Naive B cell (primary cell): ENCODE measurements around the gene CDKAL1. TPM values are rescaled to one million over a fixed set of nuclear protein-coding genes. Genes with fewer than 3 reads are reported as not detected.

Experiments used
- ATAC-seq, 2 donors: fragments of 150-1000 bp; cut with Tn5 transposase; 2 replicates each; pipeline ENCODE4 v1.10.0; 2021; ENCODE audit warnings: low read depth in 2 of 2, mild to moderate bottlenecking in 2 of 2, moderate library complexity in 2 of 2
- DNase-seq: peaks from one replicate; pipeline ENCODE4 v3.0.0; 2022
- H3K27ac Mint-ChIP-seq, 6 donors: one replicate each; pipeline ENCODE4 v1.8.0; 2020 to 2022; ENCODE audit warnings: mild to moderate bottlenecking in 6 of 6, mixed read lengths in 6 of 6, moderate library complexity in 5 of 6, inconsistent platforms in 2 of 6
- H3K27me3 Mint-ChIP-seq, 3 donors: one replicate each; pipeline ENCODE4 v1.8.0; 2021 to 2022; ENCODE audit warnings: mixed read lengths in 3 of 3, mild to moderate bottlenecking in 1 of 3
- H3K36me3 Mint-ChIP-seq, 2 donors: one replicate each; pipeline ENCODE4 v1.8.0; 2020 to 2022; ENCODE audit warnings: mixed read lengths in 2 of 2, inconsistent platforms in 1 of 2, mild to moderate bottlenecking in 1 of 2
- H3K4me1 Mint-ChIP-seq, 3 donors: one replicate each; pipeline ENCODE4 v1.8.0; 2020 to 2022; ENCODE audit warnings: mixed read lengths in 3 of 3, inconsistent platforms in 1 of 3, mild to moderate bottlenecking in 1 of 3, moderate library complexity in 1 of 3
- H3K4me3 Mint-ChIP-seq, 8 donors: one replicate each; pipeline ENCODE4 v1.8.0; 2020 to 2022; ENCODE audit warnings: mild to moderate bottlenecking in 8 of 8, mixed read lengths in 8 of 8, moderate library complexity in 8 of 8, inconsistent platforms in 2 of 8
- H3K9me3 Mint-ChIP-seq, 7 donors: one replicate each; pipeline ENCODE4 v1.8.0; 2020 to 2022; ENCODE audit warnings: mixed read lengths in 7 of 7, mild to moderate bottlenecking in 5 of 7, inconsistent platforms in 2 of 7, moderate library complexity in 1 of 7
- polyA plus RNA-seq, 6 donors: library from polyadenylated mRNA; unstranded; fragments of 300-500 nt; fragmentation: Illumina TruSeq; gene quantifications; one replicate each; pipeline ENCODE4 v1.2.3, GENCODE V29; 2021; ENCODE audit warnings: low read depth in 6 of 6

Gene CDKAL1
- polyA plus RNA-seq, 6 donors from 2014 or later: 27.0 to 40.2 (median 33.6) TPM

- ATAC-seq: no peak
- Mint-ChIP-seq H3K27me3 (no peaks in the 10 kb centered on the region), H3K4me1 (peaks cover 0 to 2% (median 0%) of the 10 kb centered on the region in 3 donors), H3K4me3 (no peak overlapping the region), H3K36me3 (peaks cover 8 to 21% of the 10 kb centered on the region in 2 donors), H3K27ac (peak overlapping the region in 1 of 6 donors; percentile 14), H3K9me3 (no peaks in the 10 kb centered on the region)
- no peak for DNase-seq
These were observed 316.6 kb downstream of the CDKAL1 start for GRCh38 chr6:20850686-20851416.

DNA sequence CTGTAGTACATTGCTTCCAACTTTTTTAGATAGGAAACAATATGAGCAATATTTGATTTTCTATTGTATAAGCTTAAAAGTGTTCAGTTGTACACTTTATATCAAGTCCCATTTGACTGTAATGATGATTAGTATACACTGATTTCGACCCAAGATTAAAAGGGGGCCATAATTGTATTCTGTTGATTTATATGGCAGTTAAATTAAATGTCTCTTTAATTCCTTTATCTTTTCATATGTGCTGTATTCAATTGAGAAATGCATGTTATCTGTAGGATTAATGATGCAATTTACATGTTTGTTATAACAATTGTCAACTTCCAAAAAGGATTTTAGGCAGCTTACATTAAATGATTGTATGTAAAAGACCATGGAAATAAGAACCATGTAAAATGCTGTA is 317.5 kb downstream of the CDKAL1 start:
- no peak for DNase-seq
- Mint-ChIP-seq H3K36me3 (peaks cover 8 to 20% of the 10 kb centered on the region in 2 donors), H3K27me3 (no peaks in the 10 kb centered on the region), H3K9me3 (no peaks in the 10 kb centered on the region), H3K27ac (peak overlapping the region in 1 of 6 donors; percentile 2), H3K4me3 (no peak overlapping the region), H3K4me1 (peaks cover 0 to 2% (median 0%) of the 10 kb centered on the region in 3 donors)
- ATAC-seq: no peak

DNA sequence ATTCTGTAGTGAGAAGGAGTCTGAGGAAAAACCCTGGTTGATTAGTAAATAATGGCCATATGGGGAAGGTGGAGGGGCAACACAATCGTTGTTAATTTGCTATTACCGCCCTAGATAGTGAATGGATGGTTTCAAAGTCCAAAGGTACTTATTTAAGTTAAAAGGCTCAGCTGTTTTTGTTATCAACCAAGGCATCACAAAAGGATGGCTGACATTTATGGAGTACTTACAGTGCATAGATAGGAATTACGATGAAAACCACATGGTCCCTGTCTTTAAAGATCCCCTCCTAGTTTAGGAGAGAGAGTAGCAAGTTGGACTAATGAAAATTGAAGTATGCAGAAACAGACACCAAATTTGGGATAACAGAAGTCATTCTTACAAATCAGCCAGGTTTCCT is 319.6 kb downstream of the CDKAL1 start:
- DNase-seq: no peak
- peaks cover 0 to 2% (median 0%) of the 10 kb centered on the region in 3 donors for H3K4me1 Mint-ChIP-seq
- no peak overlapping the region for H3K27ac Mint-ChIP-seq
- H3K36me3 Mint-ChIP-seq: peaks cover 0 to 12% of the 10 kb centered on the region in 2 donors
- ATAC-seq: no peak
- no peaks in the 10 kb centered on the region for H3K27me3 Mint-ChIP-seq
- H3K4me3 Mint-ChIP-seq: no peak overlapping the region
- H3K9me3 Mint-ChIP-seq: no peaks in the 10 kb centered on the region

GRCh38 chr6:20856681-20857288 is 322.5 kb downstream of the CDKAL1 start:
- Mint-ChIP-seq H3K27ac (no peak overlapping the region), H3K4me1 (no peaks in the 10 kb centered on the region), H3K4me3 (no peak overlapping the region), H3K27me3 (no peaks in the 10 kb centered on the region), H3K36me3 (peaks cover 0 to 6% of the 10 kb centered on the region in 2 donors), H3K9me3 (no peaks in the 10 kb centered on the region)
- DNase-seq (no peak), ATAC-seq (no peak)

DNA sequence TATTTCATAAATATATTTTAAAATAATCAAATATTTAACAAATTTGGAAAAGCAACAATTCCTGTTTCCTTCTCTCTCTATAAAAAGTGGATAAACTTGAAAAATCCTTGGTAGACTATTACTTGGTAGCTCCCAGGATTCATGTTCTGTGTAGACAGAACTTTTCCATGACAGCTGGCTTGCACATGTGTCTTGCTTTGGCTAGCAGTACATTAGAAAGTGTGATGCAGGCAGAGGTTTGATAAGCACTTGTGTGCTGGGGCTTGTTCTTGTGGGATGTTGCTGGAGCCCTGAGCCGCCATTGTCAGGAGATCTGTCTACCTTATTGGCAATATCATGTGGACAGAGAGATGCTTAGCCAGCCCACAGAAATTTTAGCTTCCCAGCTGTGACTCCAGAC is 327.2 kb downstream of the CDKAL1 start:
- H3K4me1 Mint-ChIP-seq: no peaks in the 10 kb centered on the region
- H3K9me3 Mint-ChIP-seq: no peaks in the 10 kb centered on the region
- no peaks in the 10 kb centered on the region for H3K27me3 Mint-ChIP-seq
- no peak overlapping the region for H3K4me3 Mint-ChIP-seq
- ATAC-seq (no peak), DNase-seq (no peak)
- no peaks in the 10 kb centered on the region for H3K36me3 Mint-ChIP-seq
- no peak overlapping the region for H3K27ac Mint-ChIP-seq

GRCh38 chr6:20866036-20866435 is 331.8 kb downstream of the CDKAL1 start:
- Mint-ChIP-seq H3K36me3 (no peaks in the 10 kb centered on the region), H3K4me3 (no peak overlapping the region), H3K27me3 (no peaks in the 10 kb centered on the region), H3K9me3 (no peaks in the 10 kb centered on the region), H3K4me1 (no peaks in the 10 kb centered on the region), H3K27ac (no peak overlapping the region)
- no peak for ATAC-seq
- DNase-seq: no peak

DNA sequence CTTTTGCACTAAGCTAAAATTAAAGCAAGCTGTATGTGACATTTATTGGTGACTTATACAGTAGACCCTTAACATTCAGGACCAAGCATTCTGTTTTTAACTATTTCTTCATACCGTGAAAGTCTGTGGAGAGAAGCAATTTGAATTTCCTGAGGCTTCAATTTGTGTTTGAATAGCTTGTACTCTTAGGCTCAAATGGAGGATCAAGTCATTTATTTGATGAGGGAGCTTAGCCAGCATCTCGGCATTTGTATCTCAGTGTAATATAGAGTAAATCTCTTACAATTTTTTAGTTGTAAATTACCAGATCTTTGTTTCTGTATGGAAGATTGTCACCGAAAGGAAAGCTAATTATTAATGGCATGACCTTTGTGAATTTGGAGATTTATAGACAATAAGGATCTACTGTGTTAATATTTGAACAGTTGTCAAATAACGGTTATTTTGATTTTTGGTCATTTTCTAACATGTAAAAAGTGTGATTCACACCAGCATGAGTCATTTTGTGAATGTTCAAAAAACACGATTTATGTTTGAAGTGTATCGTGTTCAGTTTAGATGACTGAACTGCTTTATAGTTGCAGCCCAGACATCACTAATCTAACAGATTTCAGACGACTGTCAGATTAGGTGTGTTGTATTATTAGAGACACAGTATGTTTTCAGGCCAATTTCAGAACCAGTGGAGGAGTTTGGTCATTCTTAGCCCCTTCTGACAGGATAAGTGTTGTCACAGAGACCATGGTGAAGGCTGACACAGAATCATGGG is 332.9 kb downstream of the CDKAL1 start:
- Mint-ChIP-seq H3K4me3 (no peak overlapping the region), H3K9me3 (no peaks in the 10 kb centered on the region), H3K4me1 (no peaks in the 10 kb centered on the region), H3K27me3 (no peaks in the 10 kb centered on the region), H3K27ac (no peak overlapping the region), H3K36me3 (no peaks in the 10 kb centered on the region)
- DNase-seq (no peak), ATAC-seq (no peak)

- no peaks in the 10 kb centered on the region for H3K27me3 Mint-ChIP-seq
- H3K4me1 Mint-ChIP-seq: no peaks in the 10 kb centered on the region
- H3K36me3 Mint-ChIP-seq: no peaks in the 10 kb centered on the region
- H3K9me3 Mint-ChIP-seq: no peaks in the 10 kb centered on the region
- DNase-seq: no peak
- no peak overlapping the region for H3K27ac Mint-ChIP-seq
- no peak overlapping the region for H3K4me3 Mint-ChIP-seq
- ATAC-seq: no peak
These were observed 334.3 kb downstream of the CDKAL1 start for GRCh38 chr6:20868397-20869096.

GRCh38 chr6:20870021-20870420 is 335.8 kb downstream of the CDKAL1 start:
- DNase-seq: no peak
- H3K9me3 Mint-ChIP-seq: no peaks in the 10 kb centered on the region
- H3K27ac Mint-ChIP-seq: no peak overlapping the region
- H3K4me3 Mint-ChIP-seq: no peak overlapping the region
- H3K4me1 Mint-ChIP-seq: no peaks in the 10 kb centered on the region
- ATAC-seq: no peak
- no peaks in the 10 kb centered on the region for H3K36me3 Mint-ChIP-seq
- H3K27me3 Mint-ChIP-seq: no peaks in the 10 kb centered on the region

DNA sequence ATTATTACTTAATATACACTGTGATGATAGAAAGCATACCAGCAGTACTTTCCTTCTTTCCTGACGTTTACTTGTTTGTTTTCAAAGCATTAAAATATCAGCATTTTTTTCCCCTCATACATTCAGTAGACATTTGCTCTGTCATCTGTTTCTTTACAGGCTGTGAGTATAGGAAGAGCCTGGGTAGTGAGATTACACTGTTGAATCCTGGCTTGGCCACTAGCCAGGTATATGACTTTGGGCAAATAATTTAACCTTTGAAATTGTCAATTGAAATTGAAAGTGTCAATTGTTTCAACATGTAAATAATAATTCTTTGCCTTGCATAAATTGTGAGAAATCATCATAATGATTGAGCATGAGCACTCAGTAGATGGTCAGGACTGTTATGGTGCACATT is 336.2 kb downstream of the CDKAL1 start:
- H3K4me1 Mint-ChIP-seq: no peaks in the 10 kb centered on the region
- no peak overlapping the region for H3K27ac Mint-ChIP-seq
- H3K27me3 Mint-ChIP-seq: no peaks in the 10 kb centered on the region
- DNase-seq (no peak), ATAC-seq (no peak)
- no peaks in the 10 kb centered on the region for H3K9me3 Mint-ChIP-seq
- no peak overlapping the region for H3K4me3 Mint-ChIP-seq
- H3K36me3 Mint-ChIP-seq: no peaks in the 10 kb centered on the region

DNA sequence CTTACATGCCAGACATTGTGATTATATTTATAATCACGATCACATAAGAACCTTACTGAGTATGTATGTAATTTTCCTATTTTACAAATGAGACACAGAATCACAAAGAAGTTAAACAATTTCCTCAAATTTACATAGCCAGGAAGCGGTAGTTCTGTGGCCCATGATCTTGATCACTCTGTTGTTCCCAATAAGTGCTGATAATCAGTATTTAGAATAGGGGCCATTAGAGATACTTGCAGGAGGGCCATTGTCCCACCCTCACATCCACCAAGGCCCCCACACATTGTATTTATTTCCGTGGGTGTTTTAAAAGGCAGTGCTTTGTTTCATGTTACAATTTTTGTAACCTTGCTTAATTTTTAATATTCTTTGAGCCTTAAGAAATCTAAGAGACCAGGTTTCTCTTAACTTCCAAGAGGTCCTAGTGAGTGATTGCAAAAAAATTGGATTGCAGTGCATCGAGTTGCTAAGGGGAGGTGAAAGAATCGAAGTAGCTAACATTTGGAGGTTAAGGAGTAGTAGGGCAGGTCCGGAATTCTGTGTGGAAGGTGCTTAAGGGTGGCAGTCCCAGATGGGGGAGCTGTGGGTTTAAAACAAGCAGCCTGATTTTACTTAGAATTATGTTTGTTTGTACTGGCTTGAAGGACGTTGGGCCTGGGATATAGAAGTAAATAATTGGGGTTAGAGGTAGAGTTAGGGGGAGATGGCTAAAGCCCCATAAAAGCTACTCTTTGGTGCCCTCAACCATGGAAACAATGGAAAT is 339.4 kb downstream of the CDKAL1 start:
- ATAC-seq: no peak
- no peaks in the 10 kb centered on the region for H3K4me1 Mint-ChIP-seq
- no peak for DNase-seq
- H3K27ac Mint-ChIP-seq: peak overlapping the region in 1 of 6 donors; percentile 43
- H3K36me3 Mint-ChIP-seq: no peaks in the 10 kb centered on the region
- H3K9me3 Mint-ChIP-seq: no peaks in the 10 kb centered on the region
- no peaks in the 10 kb centered on the region for H3K27me3 Mint-ChIP-seq
- H3K4me3 Mint-ChIP-seq: no peak overlapping the region

- H3K4me3 Mint-ChIP-seq: no peak overlapping the region
- peak overlapping the region in 1 of 6 donors; percentile 39 for H3K27ac Mint-ChIP-seq
- DNase-seq (peak; percentile 11), ATAC-seq (no peak)
- H3K4me1 Mint-ChIP-seq: no peaks in the 10 kb centered on the region
- H3K27me3 Mint-ChIP-seq: no peaks in the 10 kb centered on the region
- H3K36me3 Mint-ChIP-seq: no peaks in the 10 kb centered on the region
- H3K9me3 Mint-ChIP-seq: no peaks in the 10 kb centered on the region
These were observed 341.2 kb downstream of the CDKAL1 start for GRCh38 chr6:20875369-20875963.

- H3K27me3 Mint-ChIP-seq: no peaks in the 10 kb centered on the region
- H3K4me1 Mint-ChIP-seq: no peaks in the 10 kb centered on the region
- H3K36me3 Mint-ChIP-seq: no peaks in the 10 kb centered on the region
- H3K4me3 Mint-ChIP-seq: no peak overlapping the region
- DNase-seq: no peak
- no peak overlapping the region for H3K27ac Mint-ChIP-seq
- ATAC-seq: no peak
- H3K9me3 Mint-ChIP-seq: no peaks in the 10 kb centered on the region
These were observed 341.8 kb downstream of the CDKAL1 start for GRCh38 chr6:20876036-20876435.
